ENCODE results near the gene RBM23. TPM values are rescaled to one million over a fixed set of nuclear protein-coding genes. Genes with fewer than 3 reads are reported as not detected.

The RBM23 gene
- total and polyA plus RNA-seq, 5 donors from 2014 or later = 43.1 to 108 (median 49.8) TPM

- H3K4me1 ChIP-seq (ENCODE audit: control insufficient read depth, insufficient read depth, low read length, poor library complexity, severe bottlenecking) = no peaks in the 10 kb centered on the region
- Mint-ChIP-seq H3K36me3 (no peaks in the 10 kb centered on the region), H3K27me3 (peaks cover 23% of the 10 kb centered on the region), H3K9me3 (no peaks in the 10 kb centered on the region), H3K4me1 (no peaks in the 10 kb centered on the region), H3K4me3 (no peak overlapping the region), H3K27ac (peak overlapping the region in 1 of 3 donors; percentile 26)
- no peaks in the 10 kb centered on the region for H3K27me3 ChIP-seq (ENCODE audit: control insufficient read depth, insufficient read depth, low read length)
- H3K27ac ChIP-seq (ENCODE audit: insufficient read depth, low read length, poor library complexity, severe bottlenecking) = no peak overlapping the region
- no peak overlapping the region for H3K4me3 ChIP-seq (ENCODE audit: low read depth, low read length)
- H3K9me3 ChIP-seq (ENCODE audit: control insufficient read depth in 2 of 2, low read length in 2 of 2) = no peaks in the 10 kb centered on the region
- DNase-seq (no peak), ATAC-seq (ENCODE audit: low read depth in 2 of 2) (no peak)
- no peaks in the 10 kb centered on the region for H3K36me3 ChIP-seq (ENCODE audit: control insufficient read depth, insufficient read depth, low read length)
Observed at GRCh38 chr14:22844221-22845102, 74.5 kb downstream of the RBM23 start.

Other genes with a start within 250 kb of the RBM23 start
- gene OXA1L, start 152.5 kb downstream of the RBM23 start, total RNA-seq = 155 TPM
- gene OXA1L, start 152.5 kb downstream of the RBM23 start, polyA plus RNA-seq = 10 to 100 TPM; 62.6 to 85.2 (median 75.6) TPM
- gene SLC7A7, start 103.7 kb downstream of the RBM23 start, total RNA-seq = not detected
- under 1 TPM; 0.21 to 0.61 (median 0.50) TPM for gene SLC7A7, start 103.7 kb downstream of the RBM23 start, polyA plus RNA-seq
- 35.7 TPM for gene MRPL52, start 89.3 kb downstream of the RBM23 start, total RNA-seq
- 100 to 1,000 TPM; 129 to 148 (median 138) TPM for gene MRPL52, start 89.3 kb downstream of the RBM23 start, polyA plus RNA-seq
- 1.0 TPM for gene MMP14, start 82.6 kb downstream of the RBM23 start, total RNA-seq
- gene MMP14, start 82.6 kb downstream of the RBM23 start, polyA plus RNA-seq = not detected
- gene LRP10, start 47.4 kb downstream of the RBM23 start, total RNA-seq = 111 TPM
- gene LRP10, start 47.4 kb downstream of the RBM23 start, polyA plus RNA-seq = 100 to 1,000 TPM in 1 of 4 donors, 10 to 100 TPM in 3; 78.7 to 108 (median 88.3) TPM
- gene REM2, start 35.9 kb downstream of the RBM23 start, total RNA-seq = 11.1 TPM
- 1 to 10 TPM in 3 of 4 donors, under 1 TPM in 1; 0.61 to 2.6 (median 1.4) TPM for gene REM2, start 35.9 kb downstream of the RBM23 start, polyA plus RNA-seq
- gene PRMT5, start 10.2 kb upstream of the RBM23 start, total RNA-seq = 19.3 TPM
- gene PRMT5, start 10.2 kb upstream of the RBM23 start, polyA plus RNA-seq = 10 to 100 TPM; 37.4 to 43.3 (median 40.5) TPM
- 20.0 TPM for gene HAUS4, start 37.9 kb upstream of the RBM23 start, total RNA-seq
- 10 to 100 TPM; 30.0 to 41.9 (median 37.0) TPM for gene HAUS4, start 37.9 kb upstream of the RBM23 start, polyA plus RNA-seq
- gene AJUBA, start 63.4 kb upstream of the RBM23 start, total RNA-seq = 0.54 TPM
- 1 to 10 TPM in 1 of 4 donors, under 1 TPM in 3; 0.20 to 1.0 (median 0.71) TPM for gene AJUBA, start 63.4 kb upstream of the RBM23 start, polyA plus RNA-seq
- gene C14orf93, start 91.0 kb upstream of the RBM23 start, total RNA-seq = 8.5 TPM
- 1 to 10 TPM; 4.7 to 7.5 (median 6.9) TPM for gene C14orf93, start 91.0 kb upstream of the RBM23 start, polyA plus RNA-seq
- gene PSMB5, start 115.8 kb upstream of the RBM23 start, total RNA-seq = 13.8 TPM
- 10 to 100 TPM; 28.2 to 50.9 (median 39.5) TPM for gene PSMB5, start 115.8 kb upstream of the RBM23 start, polyA plus RNA-seq
- not detected for gene PSMB11, start 123.1 kb upstream of the RBM23 start, total RNA-seq
- gene PSMB11, start 123.1 kb upstream of the RBM23 start, polyA plus RNA-seq = not detected
- 2.9 TPM for gene CDH24, start 138.4 kb upstream of the RBM23 start, total RNA-seq
- gene CDH24, start 138.4 kb upstream of the RBM23 start, polyA plus RNA-seq = under 1 TPM; 0.17 to 0.79 (median 0.25) TPM
- gene ACIN1, start 176.0 kb upstream of the RBM23 start, total RNA-seq = 340 TPM
- gene ACIN1, start 176.0 kb upstream of the RBM23 start, polyA plus RNA-seq = 10 to 100 TPM in 1 of 4 donors, 1 to 10 TPM in 3; 6.8 to 10.1 (median 7.4) TPM
- gene C14orf119, start 176.4 kb upstream of the RBM23 start, total RNA-seq = 13.6 TPM
- 100 to 1,000 TPM; 131 to 187 (median 156) TPM for gene C14orf119, start 176.4 kb upstream of the RBM23 start, polyA plus RNA-seq
- not detected for gene CIROP, start 185.8 kb upstream of the RBM23 start, total RNA-seq
- gene CIROP, start 185.8 kb upstream of the RBM23 start, polyA plus RNA-seq = under 1 TPM in 1 of 4 donors, not detected in 3; 0.23 TPM
- gene CEBPE, start 200.1 kb upstream of the RBM23 start, total RNA-seq = not detected
- gene CEBPE, start 200.1 kb upstream of the RBM23 start, polyA plus RNA-seq = under 1 TPM in 3 of 4 donors, not detected in 1; 0.14 to 0.29 (median 0.24) TPM